WTC11 (cell line): ENCODE data around the gene PDLIM4. TPM values are rescaled to one million over a fixed set of nuclear protein-coding genes. Genes with fewer than 3 reads are reported as not detected.

Experiments
- ATAC-seq: fragments of 200-7000 bp; cut with Tn5 transposase; 2 replicates; pipeline ENCODE4 v1.10.0; 2021; ENCODE audit warnings: mild to moderate bottlenecking, moderate library complexity
- CTCF ChIA-PET: fragments of 300-600 bp; sonication (Branson Sonifier 250); formaldehyde crosslinking; loops from one replicate; lab custom pipeline; 2021; ENCODE audit warnings: antibody characterized with exemption; lab: Charles Lee
- POLR2A ChIA-PET: fragments of 350-600 bp; sonication (Branson Sonifier 250); formaldehyde crosslinking; loops from one replicate; lab custom pipeline; 2021; ENCODE audit warnings: antibody characterized with exemption; lab: Charles Lee
- DNase-seq: peaks from one replicate; pipeline ENCODE4 v3.0.0; 2021; ENCODE audit warnings: low spot score
- H3K27ac Mint-ChIP-seq: 2 replicates; pipeline ENCODE4 v1.8.0; 2021; ENCODE audit warnings: mixed read lengths
- H3K27me3 Mint-ChIP-seq: 2 replicates; pipeline ENCODE4 v1.8.0; 2021; ENCODE audit warnings: low read depth, mild to moderate bottlenecking, moderate library complexity, mixed read lengths
- H3K36me3 Mint-ChIP-seq: 2 replicates; pipeline ENCODE4 v1.8.0; 2021; ENCODE audit warnings: mixed read lengths
- H3K4me1 Mint-ChIP-seq: 2 replicates; pipeline ENCODE4 v1.8.0; 2022; ENCODE audit warnings: mixed read lengths
- H3K4me3 Mint-ChIP-seq: 2 replicates; pipeline ENCODE4 v1.8.0; 2021; ENCODE audit warnings: mild to moderate bottlenecking, moderate library complexity, mixed read lengths
- H3K9me3 Mint-ChIP-seq: 2 replicates; pipeline ENCODE4 v1.8.0; 2021; ENCODE audit warnings: mixed read lengths
- CREM ChIP-seq: sonication (generic); formaldehyde crosslinking; IDR thresholded peaks from 2 replicates; pipeline ENCODE4 v1.8.1; 2022; ENCODE audit warnings: mild to moderate bottlenecking, missing genetic modification reagents, moderate library complexity
- FOXP1 ChIP-seq: sonication (generic); formaldehyde crosslinking; IDR thresholded peaks from 2 replicates; pipeline ENCODE4 v1.8.0; 2022; ENCODE audit warnings: missing genetic modification reagents, mild to moderate bottlenecking, moderate library complexity, borderline replicate concordance
- GRHL2 ChIP-seq: fragments of 250-450 bp; sonication (Bioruptor Pico); IDR thresholded peaks from 2 replicates; pipeline ENCODE4 v1.8.0; 2022; ENCODE audit warnings: mild to moderate bottlenecking, moderate library complexity; ENCODE audit not compliant: insufficient replicate concordance, severe bottlenecking
- MYBL2 ChIP-seq: sonication (generic); formaldehyde crosslinking; IDR thresholded peaks from 2 replicates; pipeline ENCODE4 v1.8.1; 2023; ENCODE audit warnings: mild to moderate bottlenecking, moderate library complexity, missing genetic modification reagents
- NFATC4 ChIP-seq: fragments of 250-450 bp; sonication (Bioruptor Pico); IDR thresholded peaks from 2 replicates; pipeline ENCODE4 v1.9.0; 2021; ENCODE audit warnings: mild to moderate bottlenecking
- NFE2L1 ChIP-seq: sonication (generic); formaldehyde crosslinking; IDR thresholded peaks from 2 replicates; pipeline ENCODE4 v1.8.1; 2023; ENCODE audit warnings: missing genetic modification reagents
- NFYB ChIP-seq: sonication (generic); formaldehyde crosslinking; conservative IDR thresholded peaks from 2 replicates; pipeline ENCODE4 v1.8.0; 2022; ENCODE audit warnings: low read depth, missing genetic modification reagents
- NR1H2 ChIP-seq: sonication (generic); formaldehyde crosslinking; IDR thresholded peaks from 2 replicates; pipeline ENCODE4 v1.9.0; 2021; ENCODE audit warnings: mild to moderate bottlenecking, moderate library complexity, missing genetic modification reagents
- NR3C1 ChIP-seq: sonication (generic); formaldehyde crosslinking; conservative IDR thresholded peaks from 2 replicates; pipeline ENCODE4 v1.8.1; 2023; ENCODE audit warnings: low read depth, mild to moderate bottlenecking, missing genetic modification reagents
- OVOL2 ChIP-seq: fragments of 250-450 bp; sonication (Bioruptor Pico); IDR thresholded peaks from 2 replicates; pipeline ENCODE4 v1.9.0; 2021; ENCODE audit warnings: mild to moderate bottlenecking, borderline replicate concordance
- PRRX2 ChIP-seq: fragments of 250-450 bp; sonication (Bioruptor Pico); IDR thresholded peaks from 2 replicates; pipeline ENCODE4 v1.8.0; 2021; ENCODE audit warnings: mild to moderate bottlenecking
- SMAD4 ChIP-seq: sonication (generic); formaldehyde crosslinking; IDR thresholded peaks from 2 replicates; pipeline ENCODE4 v1.8.0; 2022; ENCODE audit warnings: mild to moderate bottlenecking, missing genetic modification reagents
- SP1 ChIP-seq: sonication (generic); formaldehyde crosslinking; conservative IDR thresholded peaks from 2 replicates; pipeline ENCODE4 v1.8.1; 2022; ENCODE audit warnings: missing genetic modification reagents
- ZNF263 ChIP-seq: sonication (generic); formaldehyde crosslinking; IDR thresholded peaks from 2 replicates; pipeline ENCODE4 v1.8.1; 2022; ENCODE audit warnings: low read depth, mild to moderate bottlenecking, moderate library complexity, missing genetic modification reagents
- ZNF416 ChIP-seq: fragments of 250-450 bp; sonication (Bioruptor Pico); IDR thresholded peaks from 2 replicates; pipeline ENCODE4 v1.9.0; 2021; ENCODE audit warnings: mild to moderate bottlenecking, inconsistent platforms
- total RNA-seq: library from RNA; stranded (reverse); gene quantifications from 3 replicates; pipeline ENCODE4 v1.2.3, GENCODE V29; 2021
- TF ChIP-seq, protein P1 (sequence below): fragments of 200-600 bp; IDR thresholded peaks from 2 replicates; pipeline ENCODE4 v1.8.0; 2022; ENCODE audit warnings: antibody characterized with exemption
- TF ChIP-seq, protein P2 (sequence below): sonication (generic); formaldehyde crosslinking; IDR thresholded peaks from 2 replicates; pipeline ENCODE4 v1.8.0; 2023; ENCODE audit warnings: mild to moderate bottlenecking, missing genetic modification reagents
- TF ChIP-seq, protein P3 (sequence below): fragments of 250-450 bp; sonication (Bioruptor Pico); IDR thresholded peaks from 2 replicates; pipeline ENCODE4 v2.1.2; 2022; ENCODE audit warnings: mild to moderate bottlenecking, moderate library complexity
- TF ChIP-seq, protein P4 (sequence below): sonication (generic); formaldehyde crosslinking; IDR thresholded peaks from 2 replicates; pipeline ENCODE4 v1.8.0; 2022; ENCODE audit warnings: mild to moderate bottlenecking, missing genetic modification reagents

PDLIM4 gene
- total RNA-seq, 1 experiment from 2014 or later = 11.4 TPM

DNA sequence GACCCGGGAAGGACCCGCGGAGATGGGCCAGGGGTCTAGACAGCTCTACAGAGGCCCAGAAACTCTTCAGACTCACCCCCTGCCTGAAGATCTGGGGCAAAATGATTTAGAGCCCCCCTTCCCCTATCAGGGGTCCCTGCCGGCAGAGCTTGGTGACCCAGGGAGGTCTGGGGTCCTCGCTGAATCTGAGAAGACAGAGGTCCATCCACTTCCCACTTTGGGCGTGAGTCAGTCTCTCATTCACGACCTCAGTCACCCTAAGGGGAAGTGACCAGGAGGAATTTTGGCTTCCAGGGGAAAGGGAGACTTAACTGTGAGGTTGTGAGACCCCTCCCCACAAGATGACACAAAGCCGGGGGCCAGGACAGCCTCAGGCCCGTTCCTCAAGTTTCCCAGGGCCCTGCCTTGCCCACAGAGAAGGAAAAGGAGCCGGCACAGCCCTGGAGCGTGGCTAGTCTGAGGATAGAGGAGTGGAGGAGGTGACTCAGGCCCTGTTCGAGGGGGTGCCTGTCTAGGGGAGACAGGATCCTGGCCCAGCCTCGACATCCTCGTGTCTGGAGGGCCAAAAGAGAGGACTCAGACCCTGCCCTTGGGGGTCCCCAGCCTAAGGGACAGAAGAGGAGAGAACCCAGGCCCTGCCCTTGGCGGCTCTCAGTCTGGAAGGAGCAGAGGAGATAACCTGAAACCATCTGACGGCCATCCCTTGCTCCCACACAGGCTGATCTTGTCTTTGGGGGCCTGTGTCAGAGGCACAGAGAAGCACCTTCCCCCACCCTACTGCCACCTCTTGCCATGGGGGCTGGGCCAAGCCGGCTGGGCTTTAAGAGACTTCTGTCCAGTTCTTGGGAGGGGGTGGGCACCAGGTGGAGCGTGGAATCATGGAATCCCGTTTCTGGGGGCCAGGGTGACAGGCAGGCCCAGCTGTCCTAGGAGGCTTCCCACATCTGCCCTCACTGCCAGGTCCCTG, 889 bp downstream of the PDLIM4 start (continued):
- TF ChIP-seq NFE2L1 = no peak

DNA sequence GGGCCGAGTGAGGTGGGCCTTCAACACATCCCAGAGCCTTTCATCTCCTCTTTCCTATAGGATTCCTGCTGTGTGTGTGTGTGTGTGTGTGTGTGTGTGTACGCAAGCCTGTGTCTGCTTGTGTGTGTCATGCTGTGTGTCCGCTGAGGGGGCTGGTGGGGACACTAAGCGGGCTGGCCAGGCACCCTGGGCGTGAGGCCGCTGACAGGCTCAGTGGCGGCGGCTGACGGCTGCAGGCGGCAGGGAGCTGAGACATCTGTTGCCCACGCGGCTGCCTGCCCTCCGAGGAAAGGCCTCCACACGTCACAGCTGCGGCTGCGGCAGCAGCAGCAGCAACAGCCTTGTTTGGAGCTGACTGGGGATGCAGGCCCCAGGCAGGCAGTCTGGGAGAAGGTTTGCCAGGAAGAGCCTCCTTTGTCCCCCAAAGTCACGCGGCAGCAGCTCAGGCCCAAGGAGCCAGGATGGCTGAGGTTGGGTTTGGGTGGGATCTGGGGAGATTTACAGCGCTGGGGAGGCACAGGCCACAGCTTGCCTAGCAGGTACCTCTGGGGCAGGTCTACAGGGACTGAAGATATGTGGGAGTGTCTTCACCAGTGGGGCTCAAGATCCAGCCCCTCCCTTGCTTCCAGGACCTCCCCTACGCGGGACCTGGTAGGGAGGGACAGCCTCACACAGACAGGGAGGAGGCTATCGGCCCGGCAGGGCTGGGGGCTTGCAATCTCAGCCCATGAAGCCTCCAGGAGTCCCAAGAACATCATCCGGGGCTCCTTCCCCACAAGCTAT, 1.8 kb downstream of the PDLIM4 start:
- no peak overlapping the region for H3K27ac Mint-ChIP-seq
- peaks cover 9% of the 10 kb centered on the region for H3K4me1 Mint-ChIP-seq
- ChIA-PET POLR2A (no interaction called here), CTCF (interaction anchor here (0.6 to 2.8 kb wide), 3 partner anchors 13 to 94 kb away, joined by 4 to 12 read pairs (median 12); no protein-coding TSS in a partner anchor)
- DNase-seq (no peak), ATAC-seq (no peak)
- H3K4me3 Mint-ChIP-seq = no peak overlapping the region
- H3K36me3 Mint-ChIP-seq = no peaks in the 10 kb centered on the region
- no peak for TF ChIP-seq SP1 (CRISPR knock-in tag)
- TF ChIP-seq PRRX2 = no peak
- TF ChIP-seq NFATC4 (CRISPR knock-in tag) = no peak
- no peak for TF ChIP-seq CREM
- TF ChIP-seq NFYB (CRISPR knock-in tag) = no peak
- no peak for TF ChIP-seq FOXP1 (CRISPR knock-in tag)
- peaks cover 20% of the 10 kb centered on the region for H3K27me3 Mint-ChIP-seq
- H3K9me3 Mint-ChIP-seq = no peaks in the 10 kb centered on the region

DNA sequence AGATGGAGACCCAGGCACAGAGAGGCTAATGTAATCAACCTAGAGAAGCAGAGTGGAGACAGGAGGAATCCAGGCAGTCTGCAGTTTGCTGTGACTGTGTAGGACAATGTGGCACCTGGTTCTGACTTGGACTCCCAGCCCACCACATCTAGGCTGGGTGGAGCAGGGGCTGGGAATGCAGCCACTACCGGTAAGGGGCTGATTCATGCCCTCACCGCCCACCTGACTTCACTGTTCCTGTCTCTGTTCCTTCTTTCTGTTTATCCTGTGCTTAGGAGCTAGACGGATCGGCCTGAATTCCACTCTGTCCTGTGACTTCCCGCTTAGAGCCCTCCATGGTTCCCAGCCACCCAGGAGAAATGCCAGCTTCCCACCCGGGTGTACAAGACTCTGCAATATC, 2.6 kb downstream of the PDLIM4 start:
- DNase-seq = no peak
- H3K4me1 Mint-ChIP-seq = peaks cover 9% of the 10 kb centered on the region
- TF ChIP-seq, protein P1, sequence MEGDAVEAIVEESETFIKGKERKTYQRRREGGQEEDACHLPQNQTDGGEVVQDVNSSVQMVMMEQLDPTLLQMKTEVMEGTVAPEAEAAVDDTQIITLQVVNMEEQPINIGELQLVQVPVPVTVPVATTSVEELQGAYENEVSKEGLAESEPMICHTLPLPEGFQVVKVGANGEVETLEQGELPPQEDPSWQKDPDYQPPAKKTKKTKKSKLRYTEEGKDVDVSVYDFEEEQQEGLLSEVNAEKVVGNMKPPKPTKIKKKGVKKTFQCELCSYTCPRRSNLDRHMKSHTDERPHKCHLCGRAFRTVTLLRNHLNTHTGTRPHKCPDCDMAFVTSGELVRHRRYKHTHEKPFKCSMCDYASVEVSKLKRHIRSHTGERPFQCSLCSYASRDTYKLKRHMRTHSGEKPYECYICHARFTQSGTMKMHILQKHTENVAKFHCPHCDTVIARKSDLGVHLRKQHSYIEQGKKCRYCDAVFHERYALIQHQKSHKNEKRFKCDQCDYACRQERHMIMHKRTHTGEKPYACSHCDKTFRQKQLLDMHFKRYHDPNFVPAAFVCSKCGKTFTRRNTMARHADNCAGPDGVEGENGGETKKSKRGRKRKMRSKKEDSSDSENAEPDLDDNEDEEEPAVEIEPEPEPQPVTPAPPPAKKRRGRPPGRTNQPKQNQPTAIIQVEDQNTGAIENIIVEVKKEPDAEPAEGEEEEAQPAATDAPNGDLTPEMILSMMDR = no peak
- TF ChIP-seq ZNF263 (CRISPR knock-in tag) = no peak
- TF ChIP-seq MYBL2 (CRISPR knock-in tag) = no peak
- TF ChIP-seq GRHL2 = no peak
- TF ChIP-seq, protein P2, sequence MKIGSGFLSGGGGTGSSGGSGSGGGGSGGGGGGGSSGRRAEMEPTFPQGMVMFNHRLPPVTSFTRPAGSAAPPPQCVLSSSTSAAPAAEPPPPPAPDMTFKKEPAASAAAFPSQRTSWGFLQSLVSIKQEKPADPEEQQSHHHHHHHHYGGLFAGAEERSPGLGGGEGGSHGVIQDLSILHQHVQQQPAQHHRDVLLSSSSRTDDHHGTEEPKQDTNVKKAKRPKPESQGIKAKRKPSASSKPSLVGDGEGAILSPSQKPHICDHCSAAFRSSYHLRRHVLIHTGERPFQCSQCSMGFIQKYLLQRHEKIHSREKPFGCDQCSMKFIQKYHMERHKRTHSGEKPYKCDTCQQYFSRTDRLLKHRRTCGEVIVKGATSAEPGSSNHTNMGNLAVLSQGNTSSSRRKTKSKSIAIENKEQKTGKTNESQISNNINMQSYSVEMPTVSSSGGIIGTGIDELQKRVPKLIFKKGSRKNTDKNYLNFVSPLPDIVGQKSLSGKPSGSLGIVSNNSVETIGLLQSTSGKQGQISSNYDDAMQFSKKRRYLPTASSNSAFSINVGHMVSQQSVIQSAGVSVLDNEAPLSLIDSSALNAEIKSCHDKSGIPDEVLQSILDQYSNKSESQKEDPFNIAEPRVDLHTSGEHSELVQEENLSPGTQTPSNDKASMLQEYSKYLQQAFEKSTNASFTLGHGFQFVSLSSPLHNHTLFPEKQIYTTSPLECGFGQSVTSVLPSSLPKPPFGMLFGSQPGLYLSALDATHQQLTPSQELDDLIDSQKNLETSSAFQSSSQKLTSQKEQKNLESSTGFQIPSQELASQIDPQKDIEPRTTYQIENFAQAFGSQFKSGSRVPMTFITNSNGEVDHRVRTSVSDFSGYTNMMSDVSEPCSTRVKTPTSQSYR (CRISPR knock-in tag) = no peak
- TF ChIP-seq, all 79 proteins: peak for 0
- Mint-ChIP-seq H3K4me3 (no peak overlapping the region), H3K27me3 (peaks cover 20% of the 10 kb centered on the region), H3K27ac (no peak overlapping the region), H3K9me3 (no peaks in the 10 kb centered on the region), H3K36me3 (no peaks in the 10 kb centered on the region)
- POLR2A ChIA-PET = no interaction called here
- no peak for ATAC-seq
- CTCF ChIA-PET = interaction anchor here (2.4 to 2.8 kb wide), 2 partner anchors 13 to 22 kb away, joined by 12 read pairs; no protein-coding TSS in a partner anchor

DNA sequence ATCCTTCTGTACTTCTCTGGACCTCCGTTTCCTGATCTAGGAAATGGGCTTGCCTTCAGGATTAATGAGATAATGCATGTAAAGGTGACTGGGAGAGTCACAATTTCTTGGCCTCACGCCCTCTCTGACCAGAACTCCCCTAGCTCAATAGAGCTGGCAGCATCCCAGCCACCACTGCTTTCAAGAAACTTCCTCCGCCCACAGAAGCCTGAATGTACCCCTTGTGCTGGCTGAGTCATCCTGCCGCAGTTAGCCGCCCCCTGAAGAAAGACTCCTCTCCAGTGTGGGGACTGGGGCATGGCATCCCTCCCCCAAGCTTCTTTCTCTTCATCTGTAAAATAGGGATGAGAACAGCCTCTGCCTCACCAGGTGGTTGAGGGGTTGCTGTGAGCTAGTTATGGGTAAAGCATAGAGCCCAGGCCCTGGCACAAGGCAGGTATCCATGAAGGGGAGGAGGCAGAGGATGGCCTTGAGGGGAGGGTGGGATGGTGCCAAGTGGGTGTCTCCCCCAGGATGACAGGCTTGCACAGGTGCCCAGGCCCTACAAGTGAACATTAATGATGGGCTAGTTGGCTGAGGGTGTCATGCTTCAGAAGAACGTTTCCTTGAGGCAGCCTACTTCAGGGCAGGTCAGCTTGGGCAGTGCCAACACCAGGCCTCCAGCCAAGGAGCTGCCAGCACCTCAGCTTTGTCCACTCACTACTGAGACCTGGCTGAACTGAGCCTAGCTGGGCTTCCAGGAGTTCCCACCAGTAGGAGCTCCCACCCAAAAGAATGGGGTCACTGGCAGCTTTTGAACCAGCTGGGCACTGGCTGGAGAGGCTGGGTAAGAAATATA, 3.4 kb downstream of the PDLIM4 start:
- Mint-ChIP-seq H3K4me3 (no peak overlapping the region), H3K36me3 (no peaks in the 10 kb centered on the region), H3K4me1 (peaks cover 9% of the 10 kb centered on the region), H3K27ac (no peak overlapping the region), H3K27me3 (peaks cover 15% of the 10 kb centered on the region), H3K9me3 (no peaks in the 10 kb centered on the region)
- ChIA-PET CTCF (interaction anchor here (1.0 to 2.8 kb wide), 2 partner anchors 12 to 23 kb away, joined by 4 to 12 read pairs; no protein-coding TSS in a partner anchor), POLR2A (no interaction called here)
- no peak for TF ChIP-seq OVOL2 (CRISPR knock-in tag)
- no peak for TF ChIP-seq SMAD4 (CRISPR knock-in tag)
- TF ChIP-seq NR1H2 (CRISPR knock-in tag) = no peak
- TF ChIP-seq SP1 (CRISPR knock-in tag) = no peak
- TF ChIP-seq, protein P3, sequence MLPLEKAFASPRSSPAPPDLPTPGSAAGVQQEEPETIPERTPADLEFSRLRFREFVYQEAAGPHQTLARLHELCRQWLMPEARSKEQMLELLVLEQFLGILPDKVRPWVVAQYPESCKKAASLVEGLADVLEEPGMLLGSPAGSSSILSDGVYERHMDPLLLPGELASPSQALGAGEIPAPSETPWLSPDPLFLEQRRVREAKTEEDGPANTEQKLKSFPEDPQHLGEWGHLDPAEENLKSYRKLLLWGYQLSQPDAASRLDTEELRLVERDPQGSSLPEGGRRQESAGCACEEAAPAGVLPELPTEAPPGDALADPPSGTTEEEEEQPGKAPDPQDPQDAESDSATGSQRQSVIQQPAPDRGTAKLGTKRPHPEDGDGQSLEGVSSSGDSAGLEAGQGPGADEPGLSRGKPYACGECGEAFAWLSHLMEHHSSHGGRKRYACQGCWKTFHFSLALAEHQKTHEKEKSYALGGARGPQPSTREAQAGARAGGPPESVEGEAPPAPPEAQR (CRISPR knock-in tag) = no peak
- TF ChIP-seq ZNF416 (CRISPR knock-in tag) = no peak
- no peak for TF ChIP-seq NR3C1 (CRISPR knock-in tag)
- TF ChIP-seq, protein P4, sequence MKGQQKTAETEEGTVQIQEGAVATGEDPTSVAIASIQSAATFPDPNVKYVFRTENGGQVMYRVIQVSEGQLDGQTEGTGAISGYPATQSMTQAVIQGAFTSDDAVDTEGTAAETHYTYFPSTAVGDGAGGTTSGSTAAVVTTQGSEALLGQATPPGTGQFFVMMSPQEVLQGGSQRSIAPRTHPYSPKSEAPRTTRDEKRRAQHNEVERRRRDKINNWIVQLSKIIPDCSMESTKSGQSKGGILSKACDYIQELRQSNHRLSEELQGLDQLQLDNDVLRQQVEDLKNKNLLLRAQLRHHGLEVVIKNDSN (CRISPR knock-in tag) = no peak
- no peak for DNase-seq
- no peak for ATAC-seq
